SK-N-SH treated with all-trans-retinoic acid at 6 μM for 48 hours (cell line): ENCODE measurements around the gene CYREN.
"Not testable (repeated sequence)": the region's sequence is repeated elsewhere in the genome, so short reads cannot be mapped to it uniquely, and the experiment has no call there.

Experiments used
- ATAC-seq: fragments of 200-7000 bp; cut with Tn5 transposase; 3 replicates; pipeline ENCODE4 v1.9.1; 2020; ENCODE audit warnings: mild to moderate bottlenecking, moderate library complexity
- ARNTL ChIP-seq: fragments of 450-650 bp; formaldehyde crosslinking; IDR thresholded peaks from 2 replicates; pipeline ENCODE4 v1.5.0; 2020; ENCODE audit warnings: low read depth, mild to moderate bottlenecking, moderate library complexity, borderline replicate concordance
- BACH2 ChIP-seq: fragments of 250-450 bp; sonication (Bioruptor Pico); IDR thresholded peaks from 2 replicates; pipeline ENCODE4 v1.9.0; 2021; ENCODE audit warnings: mild to moderate bottlenecking, borderline replicate concordance
- CREB5 ChIP-seq: fragments of 250-450 bp; sonication (Bioruptor Pico); IDR thresholded peaks from 2 replicates; pipeline ENCODE4 v1.5.1; 2020; ENCODE audit warnings: low read depth, mild to moderate bottlenecking, moderate library complexity
- CSDC2 ChIP-seq: fragments of 250-450 bp; sonication (Bioruptor Pico); IDR thresholded peaks from 2 replicates; pipeline ENCODE4 v1.5.0; 2020; ENCODE audit warnings: mild to moderate bottlenecking, moderate library complexity
- CSRNP3 ChIP-seq: fragments of 250-450 bp; sonication (Bioruptor Pico); IDR thresholded peaks from 2 replicates; pipeline ENCODE4 v1.5.1; 2021; ENCODE audit warnings: mild to moderate bottlenecking, moderate library complexity
- ESRRG ChIP-seq: fragments of 250-450 bp; sonication (Bioruptor Pico); IDR thresholded peaks from 2 replicates; pipeline ENCODE4 v1.6.1; 2021; ENCODE audit warnings: mild to moderate bottlenecking
- GLIS3 ChIP-seq: fragments of 250-450 bp; sonication (Bioruptor Pico); IDR thresholded peaks from 2 replicates; pipeline ENCODE4 v1.5.0; 2020; ENCODE audit warnings: mild to moderate bottlenecking, moderate library complexity
- ISL1 ChIP-seq: fragments of 250-450 bp; sonication (Bioruptor Pico); IDR thresholded peaks from 2 replicates; pipeline ENCODE4 v2.1.2; 2022; ENCODE audit warnings: mild to moderate bottlenecking, moderate library complexity
- OSR1 ChIP-seq: fragments of 250-450 bp; sonication (Bioruptor Pico); IDR thresholded peaks from 2 replicates; pipeline ENCODE4 v1.8.0; 2022; ENCODE audit warnings: moderate library complexity, mild to moderate bottlenecking, inconsistent platforms
- PATZ1 ChIP-seq: fragments of 250-450 bp; sonication (Bioruptor Pico); IDR thresholded peaks from 2 replicates; pipeline ENCODE4 v1.8.0; 2020; ENCODE audit warnings: mild to moderate bottlenecking, moderate library complexity, borderline replicate concordance
- RARB ChIP-seq: fragments of 250-450 bp; sonication (Bioruptor Pico); IDR thresholded peaks from 2 replicates; pipeline ENCODE4 v1.8.0; 2021; ENCODE audit warnings: mild to moderate bottlenecking, moderate library complexity
- SNAI2 ChIP-seq: fragments of 250-450 bp; sonication (Bioruptor Pico); IDR thresholded peaks from 2 replicates; pipeline ENCODE4 v1.5.0; 2020; ENCODE audit warnings: mild to moderate bottlenecking, moderate library complexity
- TCF4 ChIP-seq: fragments of 250-450 bp; sonication (Bioruptor Pico); IDR thresholded peaks from 2 replicates; pipeline ENCODE4 v1.8.0; 2021; ENCODE audit warnings: mild to moderate bottlenecking, moderate library complexity, borderline replicate concordance
- TOX ChIP-seq: fragments of 250-450 bp; sonication (Bioruptor Pico); IDR thresholded peaks from 2 replicates; pipeline ENCODE4 v1.8.0; 2021; ENCODE audit warnings: mild to moderate bottlenecking, moderate library complexity, borderline replicate concordance
- TSHZ2 ChIP-seq: fragments of 250-450 bp; sonication (Bioruptor Pico); IDR thresholded peaks from 2 replicates; pipeline ENCODE4 v1.5.0; 2020; ENCODE audit warnings: mild to moderate bottlenecking, moderate library complexity
- ZC3H10 ChIP-seq: fragments of 250-450 bp; sonication (Bioruptor Pico); IDR thresholded peaks from 2 replicates; pipeline ENCODE4 v1.5.1; 2021; ENCODE audit warnings: mild to moderate bottlenecking, moderate library complexity
- ZFP3 ChIP-seq: fragments of 250-450 bp; sonication (Bioruptor Pico); IDR thresholded peaks from 2 replicates; pipeline ENCODE4 v1.5.0; 2020; ENCODE audit warnings: mild to moderate bottlenecking, moderate library complexity
- ZFP30 ChIP-seq: fragments of 450-650 bp; formaldehyde crosslinking; IDR thresholded peaks from 2 replicates; pipeline ENCODE4 v1.5.0; 2022; ENCODE audit warnings: mild to moderate bottlenecking, moderate library complexity
- ZNF565 ChIP-seq: fragments of 450-650 bp; formaldehyde crosslinking; conservative IDR thresholded peaks from 2 replicates; pipeline ENCODE4 v1.5.0; 2020; ENCODE audit warnings: low read depth, mild to moderate bottlenecking, moderate library complexity
- ZNF70 ChIP-seq: fragments of 450-650 bp; formaldehyde crosslinking; IDR thresholded peaks from 2 replicates; pipeline ENCODE4 v1.5.0; 2020; ENCODE audit warnings: mild to moderate bottlenecking, moderate library complexity
- ZNF8 ChIP-seq: fragments of 450-650 bp; formaldehyde crosslinking; IDR thresholded peaks from 2 replicates; pipeline ENCODE4 v1.5.0; 2020; ENCODE audit warnings: mild to moderate bottlenecking, moderate library complexity

CYREN gene

GRCh38 chr7:135128931-135129330 is 41.6 kb downstream of the CYREN start:
- no peak; the same call in 2 of the 3 replicates for ATAC-seq
- no peak for TF ChIP-seq ZFP3
- no peak for TF ChIP-seq ARNTL (CRISPR knock-in tag)
- TF ChIP-seq ISL1 (CRISPR knock-in tag): no peak
- TF ChIP-seq PATZ1 (CRISPR knock-in tag): no peak
- TF ChIP-seq ZNF565 (CRISPR knock-in tag): no peak
- no peak for TF ChIP-seq ESRRG (CRISPR knock-in tag)
- no peak for TF ChIP-seq TSHZ2 (CRISPR knock-in tag)
- TF ChIP-seq ZFP30 (CRISPR knock-in tag): no peak
- TF ChIP-seq RARB (CRISPR knock-in tag): no peak
- no peak for TF ChIP-seq ZNF70
- no peak for TF ChIP-seq CSDC2 (CRISPR knock-in tag)
- no peak for TF ChIP-seq TOX (CRISPR knock-in tag)
- no peak for TF ChIP-seq BACH2 (CRISPR knock-in tag)
- TF ChIP-seq CSRNP3 (CRISPR knock-in tag): no peak
- no peak for TF ChIP-seq OSR1 (CRISPR knock-in tag)
- TF ChIP-seq, all 23 proteins: peak for 0

GRCh38 chr7:135124631-135125030 is 45.9 kb downstream of the CYREN start:
- ATAC-seq: not testable (repeated sequence)

GRCh38 chr7:135121868-135122267 is 48.6 kb downstream of the CYREN start:
- TF ChIP-seq TSHZ2 (CRISPR knock-in tag) (no peak), ZNF8 (CRISPR knock-in tag) (no peak)
- ATAC-seq: no peak

- ATAC-seq: no peak
- no peak for TF ChIP-seq ZNF565 (CRISPR knock-in tag)
- TF ChIP-seq ZNF70: no peak
- no peak for TF ChIP-seq TOX (CRISPR knock-in tag)
- no peak for TF ChIP-seq PATZ1 (CRISPR knock-in tag)
- TF ChIP-seq RARB (CRISPR knock-in tag): no peak
- TF ChIP-seq CREB5 (CRISPR knock-in tag): no peak
- TF ChIP-seq GLIS3: no peak
- TF ChIP-seq SNAI2: no peak
- TF ChIP-seq ZFP3: no peak
- TF ChIP-seq ZC3H10 (CRISPR knock-in tag): no peak
- TF ChIP-seq TCF4 (CRISPR knock-in tag): no peak
- no peak for TF ChIP-seq ZNF8 (CRISPR knock-in tag)
- TF ChIP-seq TSHZ2 (CRISPR knock-in tag): no peak
- no peak for TF ChIP-seq CSDC2 (CRISPR knock-in tag)
Measured at GRCh38 chr7:135117096-135117495, 53.4 kb downstream of the CYREN start.
